Endothelial cell of umbilical vein (primary cell): Measurements from ENCODE around the gene CHID1. TPM values are rescaled to one million over a fixed set of nuclear protein-coding genes. Genes with fewer than 3 reads are reported as not detected.
A peak's percentile ranks its signal among the peaks of the same experiment; 100 is the strongest.

Experiments used
- BruUV-seq: library from RNA; stranded (reverse); fragments of 400-500 nt; replicated peaks from 2 replicates; lab custom pipeline; 2021; lab: Mats Ljungman, UMichigan
- CTCF ChIA-PET: fragments of 300-600, 350-600 bp; sonication (Branson Sonifier 250); formaldehyde crosslinking; loops from one replicate; lab custom pipeline; 2021; ENCODE audit warnings: antibody characterized with exemption, inconsistent platforms; lab: Charles Lee
- POLR2A ChIA-PET: fragments of 300-600, 350-600 bp; sonication (Branson Sonifier 250); formaldehyde crosslinking; loops from one replicate; lab custom pipeline; 2021; ENCODE audit warnings: antibody characterized with exemption, inconsistent platforms; lab: Charles Lee
- DNase-seq: peaks from one replicate; pipeline ENCODE4 v3.0.0-alpha.2; 2011; ENCODE audit warnings: low read depth, low spot score
- FAIRE-seq: peaks from 2 replicates; lab custom pipeline; 2011; peaks lifted over from hg19 to GRCh38; lab: Jason Lieb, UNC
- H2AFZ ChIP-seq: 2 replicates; pipeline ENCODE4 v1.6.0; 2012; ENCODE audit warnings: low read depth, low read length, control low read depth, inconsistent platforms
- H3K27ac ChIP-seq: 2 replicates; pipeline ENCODE4 v1.5.1; 2011; ENCODE audit warnings: low read depth, mild to moderate bottlenecking, control low read depth, low read length, moderate library complexity; ENCODE audit not compliant: insufficient read depth
- H3K27me3 ChIP-seq, 2 experiments: 2 replicates each; pipeline versions ENCODE4 v1.6.0 to v1.6.1; 2011; ENCODE audit warnings: low read length in 2 of 2, mixed read lengths in 1 of 2; ENCODE audit not compliant: control insufficient read depth in 2 of 2, insufficient read depth in 2 of 2
- H3K36me3 ChIP-seq, 2 experiments: 2 replicates in 1 of 2; 3 replicates in 1 of 2; pipeline ENCODE4 v1.5.1; 2011; ENCODE audit warnings: low read length in 2 of 2, mild to moderate bottlenecking in 1 of 2, moderate library complexity in 1 of 2; ENCODE audit not compliant: control insufficient read depth in 2 of 2, insufficient read depth in 2 of 2; ENCODE audit errors: extremely low read depth in 1 of 2
- H3K4me1 ChIP-seq: 3 replicates; pipeline ENCODE4 v1.5.1; 2011; ENCODE audit warnings: mild to moderate bottlenecking, low read length; ENCODE audit not compliant: control insufficient read depth, insufficient read depth; ENCODE audit errors: extremely low read depth
- H3K4me2 ChIP-seq: 2 replicates; pipeline ENCODE4 v1.6.1; 2011; ENCODE audit warnings: low read length, control low read depth, mixed read lengths; ENCODE audit not compliant: insufficient read depth
- H3K4me3 ChIP-seq, 3 experiments: fragments of 200-600 bp in 1 of 3; sonication (generic), shearing (Covaris generic) in 1 of 3; replicated peaks in 1 of 3; 2 replicates each; pipeline ENCODE4 v1.5.1; 2011 to 2016; ENCODE audit warnings: control low read depth in 3 of 3, low read length in 3 of 3, mild to moderate bottlenecking in 2 of 3, inconsistent platforms in 1 of 3, low read depth in 1 of 3, moderate library complexity in 1 of 3; ENCODE audit not compliant: insufficient read depth in 1 of 3
- H3K79me2 ChIP-seq: 2 replicates; pipeline ENCODE4 v1.6.0; 2012; ENCODE audit warnings: low read length, inconsistent platforms; ENCODE audit not compliant: control insufficient read depth, insufficient read depth
- H3K9ac ChIP-seq: replicated peaks from 2 replicates; pipeline ENCODE3; 2011; ENCODE audit warnings: low read length, control low read depth; ENCODE audit not compliant: insufficient read depth; ENCODE audit errors: extremely low read depth
- H3K9me1 ChIP-seq: replicated peaks from 3 replicates; pipeline ENCODE4 v1.6.0; 2011; ENCODE audit warnings: mild to moderate bottlenecking, low read length; ENCODE audit not compliant: control insufficient read depth, insufficient read depth; ENCODE audit errors: extremely low read depth
- H3K9me3 ChIP-seq: replicated peaks from 2 replicates; pipeline ENCODE4 v1.5.1; 2012; ENCODE audit warnings: low read length, inconsistent platforms; ENCODE audit not compliant: control insufficient read depth, insufficient read depth
- H4K20me1 ChIP-seq: replicated peaks from 2 replicates; pipeline ENCODE3; 2011; ENCODE audit warnings: mild to moderate bottlenecking, low read length; ENCODE audit not compliant: control insufficient read depth, insufficient read depth; ENCODE audit errors: extremely low read depth
- POLR2A ChIP-seq: IDR thresholded peaks from 2 replicates; pipeline ENCODE4 v1.6.1; 2012; ENCODE audit warnings: low read depth, mild to moderate bottlenecking, control low read depth, low read length
- POLR2AphosphoS5 ChIP-seq: IDR thresholded peaks from 2 replicates; pipeline ENCODE4 v1.6.1; 2012; ENCODE audit warnings: low read depth, mild to moderate bottlenecking, control low read depth, low read length, moderate library complexity; ENCODE audit not compliant: insufficient read depth
- dilution Hi-C: fragments of 300-500 bp; cut with MboI; formaldehyde crosslinking; loops from one replicate; pipeline ENCODE4 v1.15.0; 2019; ENCODE audit warnings: low sequenced_read_pairs; ENCODE audit not compliant: extremely low pct_ligation_motif_present
- intact Hi-C: fragments of 100-400 bp; cut with micrococcal nuclease; formaldehyde crosslinking; loops from one replicate; pipeline ENCODE4 v1.10.0; 2022
- polyA plus RNA-seq, 4 experiments: library from polyadenylated mRNA; depleted of rRNA in 3 of 4; stranded (reverse) in 3 of 4; unstranded in 1 of 4; fragments of >200 nt; gene quantifications; 2 replicates each; pipeline versions ENCODE4 v1.2.1 to v1.2.3, GENCODE V29; 2011 to 2012; ENCODE audit warnings: missing spikeins in 1 of 4
- total RNA-seq: library from RNA; stranded (reverse); gene quantifications from 2 replicates; pipeline ENCODE4 v1.2.3, GENCODE V29; 2021
- TF ChIP-seq, protein P1 (sequence below): IDR thresholded peaks from 2 replicates; pipeline ENCODE4 v1.6.1; 2011; ENCODE audit not compliant: insufficient read depth, insufficient read length
- TF ChIP-seq, protein P2 (sequence below), 2 donors: IDR thresholded peaks; 1 replicate in 1 of 2; 2 replicates in 1 of 2; pipeline ENCODE4 v1.5.1; 2011; ENCODE audit warnings: low read length in 2 of 2, mild to moderate bottlenecking in 2 of 2, moderate library complexity in 2 of 2, control low read depth in 1 of 2, inconsistent platforms in 1 of 2, low read depth in 1 of 2; ENCODE audit not compliant: insufficient read depth in 1 of 2; ENCODE audit errors: extremely low read depth in 1 of 2

Gene CHID1
- total and polyA plus RNA-seq, 2 donors (not counting 3 experiments of a cell fraction or from before 2014, with no cell fraction given): 89.8 to 107 TPM

DNA sequence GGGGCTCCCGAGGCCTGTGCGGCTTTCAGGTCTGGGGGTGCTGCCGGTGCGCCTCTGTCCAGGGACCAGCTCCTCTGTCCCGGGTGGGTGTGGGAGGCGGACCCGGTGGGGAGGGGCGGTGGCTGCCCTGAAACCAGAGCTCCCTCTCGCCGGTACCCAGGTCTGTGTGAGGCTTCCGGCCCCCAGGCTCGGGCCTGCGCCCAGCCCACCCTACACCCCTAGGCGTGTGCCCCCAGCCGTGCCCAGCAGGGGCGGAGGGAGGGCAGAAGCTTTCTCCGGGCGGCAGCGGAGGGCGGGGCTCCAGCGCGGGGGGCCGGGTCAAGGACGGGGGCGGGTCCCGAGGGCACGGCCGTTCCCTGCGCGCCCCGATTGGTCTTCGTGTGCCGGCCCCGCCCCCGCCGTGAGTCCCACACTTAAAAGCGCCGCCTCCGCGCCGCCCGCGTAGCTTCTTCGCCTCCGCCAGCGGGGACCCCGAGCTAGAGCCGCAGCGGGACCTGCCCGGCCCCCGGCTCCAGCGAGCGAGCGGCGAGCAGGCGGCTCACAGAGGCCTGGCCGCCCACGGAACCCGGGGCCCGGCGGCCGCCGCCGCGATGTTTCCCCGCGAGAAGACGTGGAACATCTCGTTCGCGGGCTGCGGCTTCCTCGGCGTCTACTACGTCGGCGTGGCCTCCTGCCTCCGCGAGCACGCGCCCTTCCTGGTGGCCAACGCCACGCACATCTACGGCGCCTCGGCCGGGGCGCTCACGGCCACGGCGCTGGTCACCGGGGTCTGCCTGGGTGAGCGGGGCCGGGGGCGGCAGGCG lies 91.3 kb downstream of the CHID1 start:
- H3K27me3 ChIP-seq: no peaks in the 10 kb centered on the region
- H4K20me1 ChIP-seq: no peaks in the 10 kb centered on the region
- H3K36me3 ChIP-seq: peaks cover 3 to 13% of the 10 kb centered on the region in 2 experiments
- FAIRE-seq (peak; percentile 87), DNase-seq (peak; percentile 85)
- peak overlapping the region; percentile 94 for H3K9ac ChIP-seq
- peak overlapping the region; percentile 70 for H3K4me2 ChIP-seq
- CTCF ChIA-PET: interaction anchor here (1.1 to 2.7 kb wide), 4 partner anchors 9 to 15 kb away, joined by 3 to 11 read pairs (median 8); partner anchors contain the start of gene RPLP2
- no TSS peak for BruUV-seq
- no peaks in the 10 kb centered on the region for H3K9me1 ChIP-seq
- POLR2A ChIA-PET: interaction anchor here (0.6 to 3.3 kb wide), 10 partner anchors 9 to 264 kb away, joined by 3 to 23 read pairs (median 11); partner anchors contain the start of genes CEND1, GATD1, RPLP2 and TSPAN4
- peaks cover 20% of the 10 kb centered on the region for H3K4me1 ChIP-seq
- H3K79me2 ChIP-seq: peaks cover 19% of the 10 kb centered on the region
- no peaks in the 10 kb centered on the region for H3K9me3 ChIP-seq
- dilution Hi-C loops: no loop called here
- intact Hi-C loops: loop anchor here (1.0 to 2.0 kb wide), 3 partner anchors 10 to 15 kb away; partner anchors contain the start of gene RPLP2
- TF ChIP-seq POLR2AphosphoS5 (peak; percentile 97), POLR2A (peak; percentile 98)
- TF ChIP-seq, protein P1, sequence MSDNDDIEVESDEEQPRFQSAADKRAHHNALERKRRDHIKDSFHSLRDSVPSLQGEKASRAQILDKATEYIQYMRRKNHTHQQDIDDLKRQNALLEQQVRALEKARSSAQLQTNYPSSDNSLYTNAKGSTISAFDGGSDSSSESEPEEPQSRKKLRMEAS: no peak
- TF ChIP-seq, protein P2, sequence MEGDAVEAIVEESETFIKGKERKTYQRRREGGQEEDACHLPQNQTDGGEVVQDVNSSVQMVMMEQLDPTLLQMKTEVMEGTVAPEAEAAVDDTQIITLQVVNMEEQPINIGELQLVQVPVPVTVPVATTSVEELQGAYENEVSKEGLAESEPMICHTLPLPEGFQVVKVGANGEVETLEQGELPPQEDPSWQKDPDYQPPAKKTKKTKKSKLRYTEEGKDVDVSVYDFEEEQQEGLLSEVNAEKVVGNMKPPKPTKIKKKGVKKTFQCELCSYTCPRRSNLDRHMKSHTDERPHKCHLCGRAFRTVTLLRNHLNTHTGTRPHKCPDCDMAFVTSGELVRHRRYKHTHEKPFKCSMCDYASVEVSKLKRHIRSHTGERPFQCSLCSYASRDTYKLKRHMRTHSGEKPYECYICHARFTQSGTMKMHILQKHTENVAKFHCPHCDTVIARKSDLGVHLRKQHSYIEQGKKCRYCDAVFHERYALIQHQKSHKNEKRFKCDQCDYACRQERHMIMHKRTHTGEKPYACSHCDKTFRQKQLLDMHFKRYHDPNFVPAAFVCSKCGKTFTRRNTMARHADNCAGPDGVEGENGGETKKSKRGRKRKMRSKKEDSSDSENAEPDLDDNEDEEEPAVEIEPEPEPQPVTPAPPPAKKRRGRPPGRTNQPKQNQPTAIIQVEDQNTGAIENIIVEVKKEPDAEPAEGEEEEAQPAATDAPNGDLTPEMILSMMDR (IDR thresholded peaks at IDR 0.05; ENCODE audit: extremely low read depth in 1 of 2, insufficient read depth in 1 of 2, low read depth in 1 of 2, low read length in 2 of 2): peak in 1 of 2 donors; percentile 14
- H3K4me3 ChIP-seq: peak overlapping the region; percentile 66 to 79 (median 77)
- peak overlapping the region; percentile 93 for H2AFZ ChIP-seq
- H3K27ac ChIP-seq: peak overlapping the region; percentile 89
